ENCODE measurements around the gene GRAP2. TPM values are rescaled to one million over a fixed set of nuclear protein-coding genes. Genes with fewer than 3 reads are reported as not detected.

The GRAP2 gene
- total and polyA plus RNA-seq, 2 of the 8 experiments (the other 6 are each of a cell fraction or from before 2014, with no cell fraction given) = 0.08 TPM; not detected in 1

GRCh38 chr22:39983346-39983745, 82.5 kb downstream of the GRAP2 start:
- no peak overlapping the region for H3K4me2 ChIP-seq (ENCODE audit: insufficient read depth in 1 of 2, low read depth in 2 of 2, low read length in 2 of 2)
- no peaks in the 10 kb centered on the region for H3K4me1 ChIP-seq (replicated peaks in 1 of 4; ENCODE audit: control insufficient read depth in 3 of 4, insufficient read depth in 4 of 4, low read length in 3 of 4)
- no peak overlapping the region for H2BK12ac ChIP-seq (ENCODE audit: low read depth, low read length)
- 86% methylated on average over 4 of the region's 4 CpGs; no CpG with 5 or more reads in 1 of the 2 experiments for WGBS, 2 experiments (ENCODE audit: extremely low coverage in 1 of 2, insufficient coverage in 1 of 2, insufficient read length in 1 of 2, insufficient replicate concordance in 2 of 2, low coverage in 1 of 2, low lambda C conversion rate in 2 of 2, missing lambda C conversion rate in 1 of 2)
- no peak overlapping the region for H3K56ac ChIP-seq (replicated peaks; ENCODE audit: insufficient read length, low read depth, low read length)
- H3K9me3 ChIP-seq (ENCODE audit: insufficient read depth in 2 of 2, low read depth in 1 of 2, low read length in 1 of 2) = no peaks in the 10 kb centered on the region
- H3K9ac ChIP-seq (replicated peaks in 1 of 4; ENCODE audit: extremely low read depth in 1 of 4, low read depth in 3 of 4, low read length in 3 of 4) = no peak overlapping the region
- no peaks in the 10 kb centered on the region for H3K36me3 ChIP-seq (ENCODE audit: control insufficient read depth in 2 of 4, insufficient read depth in 4 of 4, low read length in 3 of 4)
- H3K23me2 ChIP-seq (ENCODE audit: low read depth, low read length) = peaks cover 2% of the 10 kb centered on the region; the same call in 1 of the 2 replicates
- POLR2A ChIA-PET (ENCODE audit: partially characterized antibody) = interaction anchor here (1.2 kb wide), 2 partner anchors 18 to 20 kb away, joined by 3 to 5 read pairs; no protein-coding TSS in a partner anchor
- H4K20me1 ChIP-seq (replicated peaks in 1 of 2; ENCODE audit: control insufficient read depth in 1 of 2, insufficient read depth in 2 of 2, low read length in 2 of 2) = no peaks in the 10 kb centered on the region
- H3K4me3 ChIP-seq (ENCODE audit: extremely low read depth in 1 of 4, insufficient read depth in 2 of 4, low read depth in 3 of 4, low read length in 4 of 4) = no peak overlapping the region
- H2BK15ac ChIP-seq (ENCODE audit: low read length) = no peak overlapping the region
- no peak overlapping the region for H3K23ac ChIP-seq (ENCODE audit: insufficient read length)
- CTCF ChIA-PET (ENCODE audit: partially characterized antibody) = interaction anchor here (0.8 to 2.1 kb wide), 6 partner anchors 11 to 468 kb away, joined by 3 to 13 read pairs (median 6); no protein-coding TSS in a partner anchor
- no peak overlapping the region for H2AK5ac ChIP-seq (ENCODE audit: low read depth, low read length)
- H3K14ac ChIP-seq (ENCODE audit: insufficient read length) = no peak overlapping the region
- no peak overlapping the region for H2BK120ac ChIP-seq (replicated peaks; ENCODE audit: low read depth, low read length)
- no peak overlapping the region for H3K27ac ChIP-seq (ENCODE audit: low read depth, low read length)
- H4K8ac ChIP-seq (ENCODE audit: extremely low read depth, insufficient read depth, low read length) = no peak overlapping the region
- no peaks in the 10 kb centered on the region for H3K79me2 ChIP-seq (ENCODE audit: control insufficient read depth in 1 of 2, insufficient read depth in 2 of 2, low read length in 2 of 2)
- H3K79me1 ChIP-seq (ENCODE audit: low read depth, low read length) = no peaks in the 10 kb centered on the region
- no peak overlapping the region for H3K4ac ChIP-seq (replicated peaks; ENCODE audit: insufficient read length, low read depth, low read length)
- peaks cover 0 to 3% (median 0%) of the 10 kb centered on the region in 4 experiments; a peak in 2 of 7 replicates for H3K27me3 ChIP-seq (replicated peaks in 1 of 4; ENCODE audit: control insufficient read depth in 3 of 4, extremely low read depth in 1 of 4, insufficient read depth in 3 of 4, low read length in 3 of 4)
- H4K5ac ChIP-seq (ENCODE audit: insufficient read length, low read depth, low read length) = no peak overlapping the region
- no peak overlapping the region for H3K18ac ChIP-seq (ENCODE audit: extremely low read depth, low read length)
- no peak overlapping the region for H2BK20ac ChIP-seq (ENCODE audit: low read length)
- H2AFZ ChIP-seq (ENCODE audit: low read length) = no peak overlapping the region
- H2BK5ac ChIP-seq (ENCODE audit: low read depth, low read length) = no peak overlapping the region
- H4K91ac ChIP-seq (replicated peaks; ENCODE audit: insufficient read length, low read length) = no peak overlapping the region
- DNase-seq (ENCODE audit: low read depth in 1 of 2, low spot score in 2 of 2) (no peak), FAIRE-seq (no peak)
- TF ChIP-seq YY1 (IDR thresholded peaks at IDR 0.05; ENCODE audit: low read depth, low read length) = no peak
- TF ChIP-seq SUZ12 (IDR thresholded peaks at IDR 0.05; ENCODE audit: low read length) = no peak
- no peak for TF ChIP-seq RAD21 (IDR thresholded peaks at IDR 0.05 in 1 of 2, conservative IDR thresholded peaks at IDR 0.05 in 1 of 2; ENCODE audit: low read depth in 2 of 2, low read length in 2 of 2)
- no peak for TF ChIP-seq TAF1 (IDR thresholded peaks at IDR 0.05; ENCODE audit: low read depth, low read length)
- TF ChIP-seq CTCF (IDR thresholded peaks at IDR 0.05; ENCODE audit: control extremely low read depth in 1 of 3, insufficient read depth in 1 of 3, low read depth in 1 of 3, low read length in 3 of 3) = no peak
- TF ChIP-seq SRF (IDR thresholded peaks at IDR 0.05; ENCODE audit: low read depth, low read length) = no peak
- no peak for TF ChIP-seq SP4 (IDR thresholded peaks at IDR 0.05; ENCODE audit: low read length)
- TF ChIP-seq CBX5 (IDR thresholded peaks at IDR 0.05; ENCODE audit: low read depth, low read length) = no peak

Data from H1 (cell line).